ENCODE measurements around the gene DLG1. TPM values are rescaled to one million over a fixed set of nuclear protein-coding genes. Genes with fewer than 3 reads are reported as not detected.
"Not testable (repeated sequence)": the region's sequence is repeated elsewhere in the genome, so short reads cannot be mapped to it uniquely, and the experiment has no call there.

The DLG1 gene
- total RNA-seq, 1 donor from 2014 or later: 138 TPM

DNA sequence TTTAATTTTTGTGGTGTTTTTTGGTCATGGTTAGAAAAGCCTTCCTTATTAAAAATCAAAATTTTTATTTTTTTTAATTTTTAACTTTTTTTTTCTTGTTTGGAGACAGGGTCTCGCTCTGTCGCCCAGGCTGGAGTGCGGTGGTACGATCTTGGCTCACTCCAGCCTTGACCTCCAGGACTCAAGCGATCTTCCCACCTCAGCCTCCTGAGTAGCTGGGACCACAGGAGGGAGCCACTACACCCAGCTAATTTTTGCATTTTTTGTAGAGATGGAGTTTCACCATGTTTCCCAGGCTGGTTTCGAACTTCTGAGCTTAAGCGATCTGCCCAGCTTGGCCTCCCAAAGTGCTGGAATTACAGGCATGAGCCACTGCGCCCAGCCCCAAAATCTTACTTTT is 21.6 kb downstream of the DLG1 start:
- H3K79me2 ChIP-seq (ENCODE audit: low read depth): peaks cover 98% of the 10 kb centered on the region
- H4K20me1 ChIP-seq (ENCODE audit: low read depth): peaks cover 50% of the 10 kb centered on the region
- not testable (repeated sequence) for H3K4me1 Mint-ChIP-seq; H3K4me2 ChIP-seq; H3K9me3 ChIP-seq (ENCODE audit: low read depth); H3K27ac ChIP-seq; H2AFZ ChIP-seq (replicated peaks); H3K4me1 ChIP-seq; H3K4me3 ChIP-seq; H3K9me3 Mint-ChIP-seq; DNase-seq (ENCODE audit: low spot score); H3F3A ChIP-seq (ENCODE audit: low read depth); H3K9ac ChIP-seq; H3K27me3 ChIP-seq; H3K27ac Mint-ChIP-seq; H3K27me3 Mint-ChIP-seq (ENCODE audit: insufficient read depth, low read depth); H3K4me3 Mint-ChIP-seq
- TF ChIP-seq, protein P1, sequence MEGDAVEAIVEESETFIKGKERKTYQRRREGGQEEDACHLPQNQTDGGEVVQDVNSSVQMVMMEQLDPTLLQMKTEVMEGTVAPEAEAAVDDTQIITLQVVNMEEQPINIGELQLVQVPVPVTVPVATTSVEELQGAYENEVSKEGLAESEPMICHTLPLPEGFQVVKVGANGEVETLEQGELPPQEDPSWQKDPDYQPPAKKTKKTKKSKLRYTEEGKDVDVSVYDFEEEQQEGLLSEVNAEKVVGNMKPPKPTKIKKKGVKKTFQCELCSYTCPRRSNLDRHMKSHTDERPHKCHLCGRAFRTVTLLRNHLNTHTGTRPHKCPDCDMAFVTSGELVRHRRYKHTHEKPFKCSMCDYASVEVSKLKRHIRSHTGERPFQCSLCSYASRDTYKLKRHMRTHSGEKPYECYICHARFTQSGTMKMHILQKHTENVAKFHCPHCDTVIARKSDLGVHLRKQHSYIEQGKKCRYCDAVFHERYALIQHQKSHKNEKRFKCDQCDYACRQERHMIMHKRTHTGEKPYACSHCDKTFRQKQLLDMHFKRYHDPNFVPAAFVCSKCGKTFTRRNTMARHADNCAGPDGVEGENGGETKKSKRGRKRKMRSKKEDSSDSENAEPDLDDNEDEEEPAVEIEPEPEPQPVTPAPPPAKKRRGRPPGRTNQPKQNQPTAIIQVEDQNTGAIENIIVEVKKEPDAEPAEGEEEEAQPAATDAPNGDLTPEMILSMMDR (IDR thresholded peaks at IDR 0.05): peak; percentile 39
- peaks cover 24% of the 10 kb centered on the region for H3K36me3 ChIP-seq
- H3K36me3 Mint-ChIP-seq: peaks cover 55% of the 10 kb centered on the region

DNA sequence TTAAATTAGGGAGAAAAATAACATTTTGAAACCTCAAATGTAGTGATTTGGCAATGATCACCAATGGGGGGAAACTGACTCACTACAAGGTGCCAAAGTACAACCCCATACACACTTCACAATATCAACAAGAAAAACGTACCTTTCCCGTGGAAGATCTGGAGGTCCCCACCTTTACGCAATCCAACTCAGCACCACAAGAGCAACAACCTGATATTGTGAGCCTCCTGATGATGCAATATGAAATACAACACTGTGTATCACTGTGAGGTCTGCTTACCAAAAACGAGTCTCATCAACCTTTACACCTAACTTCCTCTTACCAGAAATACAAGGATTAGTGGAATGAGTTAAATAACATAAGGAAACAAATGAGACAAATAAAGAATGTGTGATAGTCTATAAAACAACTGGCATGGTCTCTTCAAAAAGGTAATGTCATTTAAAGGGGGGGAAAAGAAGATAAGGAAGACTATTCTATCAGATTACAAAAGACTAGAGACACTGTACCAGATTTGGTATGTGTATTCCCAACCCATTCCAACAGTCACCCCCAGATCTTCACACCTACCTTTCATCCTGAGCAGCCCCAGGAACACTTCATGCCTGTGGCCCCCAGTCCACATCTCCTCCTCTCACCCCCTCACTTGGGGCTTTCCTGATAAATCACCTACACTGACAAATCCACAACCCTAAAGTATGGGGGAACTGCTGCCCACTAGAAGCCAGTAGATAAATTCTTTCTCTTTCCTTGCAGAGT is 27.7 kb downstream of the DLG1 start:
- Histone ChIP-seq H3K27me3 (no peaks in the 10 kb centered on the region), H3K9ac (no peak overlapping the region), H3K9me3 (ENCODE audit: low read depth) (no peaks in the 10 kb centered on the region), H3K4me1 (no peaks in the 10 kb centered on the region), H3K27ac (no peak overlapping the region), H3K79me2 (ENCODE audit: low read depth) (peaks cover 100% of the 10 kb centered on the region), H3K36me3 (no peaks in the 10 kb centered on the region), H2AFZ (replicated peaks) (no peak overlapping the region), H3K4me2 (no peak overlapping the region), H3K4me3 (no peak overlapping the region), H4K20me1 (ENCODE audit: low read depth) (peaks cover 86% of the 10 kb centered on the region), H3F3A (ENCODE audit: low read depth) (no peaks in the 10 kb centered on the region)
- H3K4me1 Mint-ChIP-seq: peaks cover 5% of the 10 kb centered on the region
- peaks cover 49% of the 10 kb centered on the region for H3K36me3 Mint-ChIP-seq
- no peak overlapping the region for H3K27ac Mint-ChIP-seq
- no peak for TF ChIP-seq EZH2 (IDR thresholded peaks at IDR 0.05)
- no peak for TF ChIP-seq EZH2phosphoT487 (IDR thresholded peaks at IDR 0.05)
- TF ChIP-seq, protein P1 (IDR thresholded peaks at IDR 0.05): no peak
- peaks cover 2% of the 10 kb centered on the region for H3K9me3 Mint-ChIP-seq
- H3K27me3 Mint-ChIP-seq (ENCODE audit: insufficient read depth, low read depth): no peaks in the 10 kb centered on the region
- no peak overlapping the region for H3K4me3 Mint-ChIP-seq
- no peak for DNase-seq (ENCODE audit: low spot score)

DNA sequence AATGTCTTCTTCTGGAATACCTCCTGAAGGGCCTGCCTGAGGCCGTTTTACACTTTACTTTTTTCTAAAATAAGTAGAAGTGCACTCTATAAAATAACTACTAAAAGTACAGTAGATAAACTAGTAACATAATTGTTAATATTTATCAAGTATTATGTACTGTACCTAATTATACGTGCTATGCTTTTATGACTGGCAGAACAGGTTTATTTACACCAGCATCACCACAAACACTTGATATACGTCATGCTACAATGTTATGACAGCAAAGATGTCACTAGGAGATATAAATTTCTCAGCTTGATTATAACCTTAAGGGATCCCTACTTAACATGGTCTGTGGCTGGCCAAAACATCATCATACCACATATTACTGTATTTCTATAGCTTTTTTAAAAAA is 29.4 kb downstream of the DLG1 start:
- Histone ChIP-seq H3K4me2 (no peak overlapping the region), H3K9ac (no peak overlapping the region), H3F3A (ENCODE audit: low read depth) (peaks cover 4% of the 10 kb centered on the region), H3K4me3 (no peak overlapping the region), H4K20me1 (ENCODE audit: low read depth) (peaks cover 72% of the 10 kb centered on the region), H3K4me1 (no peaks in the 10 kb centered on the region), H3K79me2 (ENCODE audit: low read depth) (peaks cover 100% of the 10 kb centered on the region), H3K27me3 (no peaks in the 10 kb centered on the region), H3K36me3 (no peaks in the 10 kb centered on the region), H3K9me3 (ENCODE audit: low read depth) (no peaks in the 10 kb centered on the region), H2AFZ (replicated peaks) (no peak overlapping the region), H3K27ac (no peak overlapping the region)
- Mint-ChIP-seq H3K4me3 (no peak overlapping the region), H3K27me3 (ENCODE audit: insufficient read depth, low read depth) (no peaks in the 10 kb centered on the region), H3K36me3 (peaks cover 43% of the 10 kb centered on the region), H3K9me3 (peaks cover 4% of the 10 kb centered on the region), H3K27ac (no peak overlapping the region), H3K4me1 (peaks cover 5% of the 10 kb centered on the region)
- TF ChIP-seq, protein P1 (IDR thresholded peaks at IDR 0.05): no peak
- TF ChIP-seq EZH2 (IDR thresholded peaks at IDR 0.05) (no peak), EZH2phosphoT487 (IDR thresholded peaks at IDR 0.05) (no peak)
- DNase-seq (ENCODE audit: low spot score): no peak

Measured in neural progenitor cell (in vitro differentiated cells).